GM23248 (cell line): Measurements from ENCODE around the gene FAM111A. TPM values are rescaled to one million over a fixed set of nuclear protein-coding genes. Genes with fewer than 3 reads are reported as not detected.

Source experiments
- DNase-seq: peaks from one replicate; pipeline ENCODE4 v3.0.0-alpha.2; 2015
- H2AFZ ChIP-seq: fragments of 200-600 bp; sonication (generic); 2 replicates; pipeline ENCODE4 v1.6.1; 2016; ENCODE audit warnings: antibody characterized with exemption
- H3F3A ChIP-seq: fragments of 200-600 bp; sonication (generic); 2 replicates; pipeline ENCODE4 v1.6.1; 2016; ENCODE audit warnings: mild to moderate bottlenecking, antibody characterized with exemption, mixed run types; ENCODE audit not compliant: insufficient read depth
- H3K27ac ChIP-seq: fragments of 200-600 bp; sonication (generic); 2 replicates; pipeline ENCODE4 v1.5.1; 2016; ENCODE audit warnings: mild to moderate bottlenecking
- H3K27me3 ChIP-seq: fragments of 200-600 bp; sonication (generic); replicated peaks from 2 replicates; pipeline ENCODE4 v1.6.1; 2016; ENCODE audit warnings: mild to moderate bottlenecking; ENCODE audit not compliant: insufficient read depth
- H3K36me3 ChIP-seq: fragments of 200-600 bp; sonication (generic); 2 replicates; pipeline ENCODE4 v1.6.1; 2016; ENCODE audit warnings: low read depth, mild to moderate bottlenecking
- H3K4me1 ChIP-seq: fragments of 200-600 bp; sonication (generic); 2 replicates; pipeline ENCODE4 v1.6.1; 2016; ENCODE audit warnings: mild to moderate bottlenecking; ENCODE audit not compliant: insufficient read depth
- H3K4me2 ChIP-seq: fragments of 200-600 bp; sonication (generic); one replicate; pipeline ENCODE4 v1.6.1; 2016; ENCODE audit warnings: mild to moderate bottlenecking; ENCODE audit not compliant: unreplicated experiment
- H3K4me3 ChIP-seq: fragments of 200-600 bp; sonication (generic); 2 replicates; pipeline ENCODE4 v1.5.1; 2016; ENCODE audit warnings: mild to moderate bottlenecking
- H3K79me2 ChIP-seq: fragments of 200-600 bp; sonication (generic); 2 replicates; pipeline ENCODE4 v1.6.1; 2016; ENCODE audit warnings: mild to moderate bottlenecking; ENCODE audit not compliant: insufficient read depth
- H3K9ac ChIP-seq: fragments of 200-600 bp; sonication (generic); 2 replicates; pipeline ENCODE4 v1.6.1; 2016; ENCODE audit warnings: mild to moderate bottlenecking
- H3K9me2 ChIP-seq: fragments of 200-600 bp; sonication (generic); 2 replicates; pipeline ENCODE4 v1.6.1; 2016; ENCODE audit warnings: mixed run types, mild to moderate bottlenecking, moderate library complexity; ENCODE audit not compliant: insufficient read depth
- H3K9me3 ChIP-seq: fragments of 200-600 bp; sonication (generic); one replicate; pipeline ENCODE4 v1.6.1; 2017; ENCODE audit warnings: low read depth
- H4K20me1 ChIP-seq: fragments of 200-600 bp; sonication (generic); 2 replicates; pipeline ENCODE4 v1.6.0; 2016; ENCODE audit not compliant: insufficient read depth
- EZH2 ChIP-seq: fragments of 200-600 bp; sonication (generic); IDR thresholded peaks from 2 replicates; pipeline ENCODE4 v1.6.1; 2018; ENCODE audit warnings: antibody characterized with exemption, mild to moderate bottlenecking; ENCODE audit not compliant: insufficient read depth, poor library complexity, severe bottlenecking
- EZH2phosphoT487 ChIP-seq: fragments of 200-600 bp; sonication (generic); IDR thresholded peaks from 2 replicates; pipeline ENCODE4 v1.6.1; 2018; ENCODE audit warnings: antibody characterized with exemption, moderate library complexity, mild to moderate bottlenecking, low read depth; ENCODE audit not compliant: insufficient read depth
- WGBS, 2 experiments: methylation state at CpG; one replicate each; pipeline ENCODE4 v1.1.6; 2015 to 2017; ENCODE audit warnings: low lambda C conversion rate in 2 of 2, low coverage in 1 of 2; ENCODE audit errors: missing lambda C conversion rate in 2 of 2; 5-methylcytosine and 5-hydroxymethylcytosine counted together
- in situ Hi-C: fragments of 300-500 bp; cut with MboI; formaldehyde crosslinking; loops from 2 replicates; pipeline ENCODE4 v1.15.0; 2020
- polyA plus RNA-seq: library from polyadenylated mRNA; unstranded; fragments of >200 nt; fragmentation: Nextera tagmentation; extraction: Ambion mirVana; gene quantifications from 2 replicates; pipeline ENCODE4 v1.2.1, GENCODE V29; 2016
- total RNA-seq: library from RNA; depleted of rRNA; stranded (reverse); fragments of >200 nt; shearing (Covaris generic); gene quantifications from 2 replicates; pipeline ENCODE4 v1.2.3, GENCODE V29; 2014

The FAM111A gene
- total and polyA plus RNA-seq, 2 experiments from 2014 or later, result 31.6 to 32.3 TPM

GRCh38 chr11:59180168-59180776 lies 37.6 kb downstream of the FAM111A start:
- Histone ChIP-seq H3K79me2 (no peaks in the 10 kb centered on the region), H3F3A (no peaks in the 10 kb centered on the region), H3K4me3 (no peak overlapping the region), H3K9ac (no peak overlapping the region), H2AFZ (no peak overlapping the region), H3K9me2 (no peaks in the 10 kb centered on the region), H4K20me1 (no peaks in the 10 kb centered on the region), H3K9me3 (no peaks in the 10 kb centered on the region), H3K4me1 (no peaks in the 10 kb centered on the region), H3K4me2 (no peak overlapping the region), H3K27me3 (0 out of 2 replicates have a peak, but pooled peaks cover 4% of the 10 kb centered on the region), H3K36me3 (no peaks in the 10 kb centered on the region), H3K27ac (no peak overlapping the region)
- TF ChIP-seq EZH2 (no peak), EZH2phosphoT487 (no peak)
- 23 to 49% methylated on average over 2 of the region's 2 CpGs for WGBS, 2 experiments
- in situ Hi-C loops, result loop anchor here (25.0 kb wide), 1 partner anchor 507 kb away; no protein-coding TSS in a partner anchor
- no peak for DNase-seq

DNA sequence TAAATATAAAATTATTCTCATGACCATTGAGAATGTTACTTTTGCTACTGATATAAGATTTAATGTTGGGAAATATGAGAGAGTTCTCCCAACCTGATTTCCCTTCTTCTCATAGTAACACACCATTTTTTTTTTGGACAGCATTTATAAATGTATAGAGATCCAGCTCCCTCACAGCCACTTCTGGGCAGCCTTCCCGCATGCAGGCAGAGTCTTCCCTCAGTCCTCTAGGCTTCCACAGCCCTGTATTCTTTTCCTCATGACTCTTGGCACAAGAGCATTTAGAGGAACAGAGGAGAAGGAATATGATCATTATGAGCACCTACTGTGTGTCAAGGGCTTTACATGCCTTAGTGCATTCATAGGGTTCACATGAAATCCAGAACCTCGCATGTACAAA lies 38.3 kb downstream of the FAM111A start:
- WGBS, 2 experiments, result 83 to 89% methylated on average over 2 of the region's 2 CpGs
- TF ChIP-seq EZH2phosphoT487 (no peak), EZH2 (no peak)
- Histone ChIP-seq H3K9ac (no peak overlapping the region), H3K79me2 (no peaks in the 10 kb centered on the region), H4K20me1 (no peaks in the 10 kb centered on the region), H3K9me3 (no peaks in the 10 kb centered on the region), H3K27me3 (0 out of 2 replicates have a peak, but pooled peaks cover 4% of the 10 kb centered on the region), H3K9me2 (no peaks in the 10 kb centered on the region), H3K36me3 (no peaks in the 10 kb centered on the region), H2AFZ (no peak overlapping the region), H3K4me2 (no peak overlapping the region), H3F3A (no peaks in the 10 kb centered on the region), H3K27ac (no peak overlapping the region), H3K4me3 (no peak overlapping the region), H3K4me1 (no peaks in the 10 kb centered on the region)
- in situ Hi-C loops, result loop anchor here (25.0 kb wide), 1 partner anchor 506 kb away; no protein-coding TSS in a partner anchor
- no peak for DNase-seq

DNA sequence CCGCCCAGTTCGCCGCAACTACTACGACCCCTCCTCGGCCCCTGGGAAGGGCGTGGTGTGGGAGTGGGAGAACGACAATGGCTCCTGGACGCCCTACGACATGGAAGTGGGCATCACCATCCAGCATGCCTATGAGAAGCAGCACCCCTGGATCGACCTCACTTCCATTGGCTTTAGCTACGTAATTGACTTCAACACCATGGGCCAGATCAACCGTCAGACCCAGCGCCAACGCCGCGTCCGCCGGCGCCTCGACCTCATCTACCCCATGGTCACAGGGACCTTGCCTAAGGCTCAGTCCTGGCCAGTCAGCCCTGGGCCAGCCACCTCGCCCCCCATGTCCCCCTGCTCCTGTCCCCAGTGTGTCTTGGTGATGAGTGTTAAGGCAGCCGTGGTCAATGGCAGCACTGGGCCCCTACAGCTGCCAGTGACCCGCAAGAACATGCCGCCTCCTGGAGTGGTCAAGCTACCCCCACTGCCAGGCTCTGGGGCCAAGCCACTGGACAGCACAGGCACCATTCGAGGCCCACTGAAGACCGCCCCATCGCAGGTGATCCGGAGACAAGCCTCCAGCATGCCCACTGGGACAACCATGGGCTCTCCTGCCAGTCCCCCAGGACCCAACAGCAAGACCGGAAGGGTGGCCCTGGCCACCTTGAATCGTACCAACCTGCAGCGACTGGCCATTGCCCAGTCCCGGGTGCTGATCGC lies 39.2 kb downstream of the FAM111A start:
- Histone ChIP-seq H4K20me1 (no peaks in the 10 kb centered on the region), H3K9me2 (no peaks in the 10 kb centered on the region), H3K27me3 (0 out of 2 replicates have a peak, but pooled peaks cover 4% of the 10 kb centered on the region), H3K4me3 (no peak overlapping the region), H3K4me1 (no peaks in the 10 kb centered on the region), H3F3A (no peaks in the 10 kb centered on the region), H3K36me3 (no peaks in the 10 kb centered on the region), H3K79me2 (no peaks in the 10 kb centered on the region), H3K9ac (no peak overlapping the region), H3K9me3 (no peaks in the 10 kb centered on the region), H2AFZ (no peak overlapping the region), H3K27ac (no peak overlapping the region), H3K4me2 (no peak overlapping the region)
- 87 to 90% methylated on average over 30 of the region's 33 CpGs for WGBS, 2 experiments
- DNase-seq, result no peak
- in situ Hi-C loops, result loop anchor here (25.0 kb wide), 1 partner anchor 505 kb away; no protein-coding TSS in a partner anchor
- TF ChIP-seq EZH2 (no peak), EZH2phosphoT487 (no peak)

DNA sequence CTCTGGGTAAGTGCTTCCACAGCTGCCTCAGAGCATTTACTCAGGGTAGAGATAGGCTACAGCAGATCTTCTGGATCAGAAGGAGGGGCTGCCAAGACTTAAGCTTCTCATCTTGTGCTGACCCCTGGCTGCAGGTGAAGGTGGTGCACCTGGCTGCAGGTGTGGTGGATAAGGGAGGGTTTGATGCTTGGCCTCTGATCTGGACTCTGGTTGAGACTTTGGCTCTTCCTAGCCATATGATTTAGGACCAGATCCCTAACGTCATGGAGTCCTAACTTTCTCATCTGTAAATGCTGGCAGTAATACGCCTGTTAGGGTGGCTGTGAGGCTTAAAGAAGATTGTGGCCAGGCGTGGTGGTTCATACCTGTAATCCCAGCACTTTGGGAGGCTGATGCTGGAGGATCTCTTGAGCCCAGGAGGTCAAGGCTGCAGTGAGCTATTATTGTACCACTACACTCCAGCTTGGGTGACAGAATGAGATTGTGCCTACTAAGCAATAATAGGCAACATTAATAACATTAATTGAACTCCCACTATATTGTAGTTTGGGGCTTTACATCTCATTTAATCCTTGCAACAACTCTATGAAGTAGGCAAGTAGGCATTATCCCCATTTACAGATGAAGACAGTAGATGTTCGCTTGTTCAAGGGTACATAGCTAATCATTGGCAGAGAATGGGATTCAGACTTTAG lies 39.9 kb downstream of the FAM111A start:
- Histone ChIP-seq H2AFZ (no peak overlapping the region), H3K4me2 (no peak overlapping the region), H3K79me2 (no peaks in the 10 kb centered on the region), H3K27me3 (0 out of 2 replicates have a peak, but pooled peaks cover 4% of the 10 kb centered on the region), H3K4me1 (no peaks in the 10 kb centered on the region), H3K4me3 (no peak overlapping the region), H3K36me3 (no peaks in the 10 kb centered on the region), H3K27ac (no peak overlapping the region), H4K20me1 (no peaks in the 10 kb centered on the region), H3K9me3 (no peaks in the 10 kb centered on the region), H3K9me2 (no peaks in the 10 kb centered on the region), H3F3A (no peaks in the 10 kb centered on the region), H3K9ac (no peak overlapping the region)
- WGBS, 2 experiments, result 68 to 74% methylated on average over 4 of the region's 4 CpGs
- in situ Hi-C loops, result loop anchor here (25.0 kb wide), 1 partner anchor 505 kb away; no protein-coding TSS in a partner anchor
- DNase-seq, result no peak
- TF ChIP-seq EZH2phosphoT487 (no peak), EZH2 (no peak)
